Osteocyte (in vitro differentiated cells): ENCODE measurements around the gene PITPNC1. TPM values are rescaled to one million over a fixed set of nuclear protein-coding genes. Genes with fewer than 3 reads are reported as not detected.

Experiments used
- DNase-seq: peaks from one replicate; pipeline ENCODE4 v3.0.0; 2021; ENCODE audit warnings: mixed read lengths; ENCODE audit not compliant: unreplicated experiment; ENCODE audit errors: extremely low spot score
- H3K27ac Mint-ChIP-seq: one replicate; pipeline ENCODE4 v1.8.0; 2021; ENCODE audit warnings: mild to moderate bottlenecking, mixed read lengths; ENCODE audit not compliant: unreplicated experiment
- H3K27me3 Mint-ChIP-seq: one replicate; pipeline ENCODE4 v1.8.0; 2021; ENCODE audit warnings: mixed read lengths; ENCODE audit not compliant: unreplicated experiment
- H3K36me3 Mint-ChIP-seq: one replicate; pipeline ENCODE4 v1.8.0; 2021; ENCODE audit warnings: mixed read lengths; ENCODE audit not compliant: unreplicated experiment
- H3K4me1 Mint-ChIP-seq: one replicate; pipeline ENCODE4 v1.8.0; 2021; ENCODE audit warnings: mixed read lengths; ENCODE audit not compliant: unreplicated experiment
- H3K4me3 Mint-ChIP-seq: one replicate; pipeline ENCODE4 v1.8.0; 2021; ENCODE audit warnings: mild to moderate bottlenecking, moderate library complexity, mixed read lengths; ENCODE audit not compliant: unreplicated experiment
- H3K9me3 Mint-ChIP-seq: one replicate; pipeline ENCODE4 v1.8.0; 2021; ENCODE audit warnings: mixed read lengths; ENCODE audit not compliant: unreplicated experiment
- total RNA-seq: library from RNA; stranded (reverse); gene quantifications from 2 replicates; pipeline ENCODE4 v1.2.1, GENCODE V29; 2021
- TF ChIP-seq, protein P1 (sequence below): fragments of 200-600 bp; sonication (generic); IDR thresholded peaks from 2 replicates; pipeline ENCODE4 v1.5.0; 2021; ENCODE audit warnings: antibody characterized with exemption, mild to moderate bottlenecking, moderate library complexity

The PITPNC1 gene
- total RNA-seq, 1 donor from 2014 or later: 18.0 TPM

DNA sequence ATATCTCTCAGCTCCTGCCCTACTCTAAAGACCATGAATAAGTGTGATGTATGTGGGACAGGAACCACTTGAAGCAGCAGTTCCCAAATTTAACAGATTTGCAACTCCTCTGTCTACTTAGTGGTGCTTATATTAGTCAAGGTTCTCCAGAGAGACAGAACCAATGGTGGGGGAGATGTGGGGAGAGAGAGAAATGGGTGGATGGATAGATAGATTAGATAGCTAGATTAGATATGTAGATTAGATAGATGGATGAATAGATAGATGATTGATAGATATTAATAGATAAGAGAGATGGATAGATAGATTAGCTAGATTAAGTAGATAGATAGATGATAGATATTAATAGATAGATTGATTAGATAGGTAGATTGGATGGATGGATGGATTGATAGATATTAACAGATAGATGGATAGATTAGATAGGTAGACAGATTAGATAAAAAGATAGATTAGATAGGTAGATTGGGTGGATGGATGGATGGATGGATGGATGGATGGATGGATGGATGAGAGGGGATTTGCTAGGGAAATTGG is 186.7 kb downstream of the PITPNC1 start:
- Mint-ChIP-seq H3K4me1 (no peaks in the 10 kb centered on the region), H3K9me3 (no peaks in the 10 kb centered on the region), H3K27ac (no peak overlapping the region), H3K27me3 (no peaks in the 10 kb centered on the region), H3K4me3 (no peak overlapping the region), H3K36me3 (peaks cover 2% of the 10 kb centered on the region)
- no peak for DNase-seq
- TF ChIP-seq, protein P1, sequence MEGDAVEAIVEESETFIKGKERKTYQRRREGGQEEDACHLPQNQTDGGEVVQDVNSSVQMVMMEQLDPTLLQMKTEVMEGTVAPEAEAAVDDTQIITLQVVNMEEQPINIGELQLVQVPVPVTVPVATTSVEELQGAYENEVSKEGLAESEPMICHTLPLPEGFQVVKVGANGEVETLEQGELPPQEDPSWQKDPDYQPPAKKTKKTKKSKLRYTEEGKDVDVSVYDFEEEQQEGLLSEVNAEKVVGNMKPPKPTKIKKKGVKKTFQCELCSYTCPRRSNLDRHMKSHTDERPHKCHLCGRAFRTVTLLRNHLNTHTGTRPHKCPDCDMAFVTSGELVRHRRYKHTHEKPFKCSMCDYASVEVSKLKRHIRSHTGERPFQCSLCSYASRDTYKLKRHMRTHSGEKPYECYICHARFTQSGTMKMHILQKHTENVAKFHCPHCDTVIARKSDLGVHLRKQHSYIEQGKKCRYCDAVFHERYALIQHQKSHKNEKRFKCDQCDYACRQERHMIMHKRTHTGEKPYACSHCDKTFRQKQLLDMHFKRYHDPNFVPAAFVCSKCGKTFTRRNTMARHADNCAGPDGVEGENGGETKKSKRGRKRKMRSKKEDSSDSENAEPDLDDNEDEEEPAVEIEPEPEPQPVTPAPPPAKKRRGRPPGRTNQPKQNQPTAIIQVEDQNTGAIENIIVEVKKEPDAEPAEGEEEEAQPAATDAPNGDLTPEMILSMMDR: no peak

DNA sequence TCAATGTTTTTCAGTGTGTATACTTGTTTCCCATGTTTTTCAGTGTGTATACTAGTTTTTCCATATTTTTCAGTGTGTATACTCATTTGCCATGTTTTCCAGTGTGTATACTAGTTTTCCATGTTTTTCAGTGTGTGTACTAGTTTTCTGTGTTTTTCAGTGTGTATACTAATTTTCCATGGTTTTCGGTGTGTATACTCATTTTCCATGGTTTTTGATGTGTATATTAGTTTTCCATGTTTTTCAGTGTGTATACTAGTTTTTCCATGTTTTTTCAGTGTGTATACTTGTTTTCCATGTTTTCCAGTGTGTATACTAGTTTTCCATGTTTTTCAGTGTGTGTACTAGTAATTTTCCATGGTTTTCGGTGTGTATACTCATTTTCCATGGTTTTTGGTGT is 188.0 kb downstream of the PITPNC1 start:
- Mint-ChIP-seq H3K27me3 (no peaks in the 10 kb centered on the region), H3K4me3 (no peak overlapping the region), H3K9me3 (no peaks in the 10 kb centered on the region), H3K27ac (no peak overlapping the region), H3K4me1 (no peaks in the 10 kb centered on the region), H3K36me3 (peaks cover 4% of the 10 kb centered on the region)
- no peak for DNase-seq
- TF ChIP-seq, protein P1: no peak

DNA sequence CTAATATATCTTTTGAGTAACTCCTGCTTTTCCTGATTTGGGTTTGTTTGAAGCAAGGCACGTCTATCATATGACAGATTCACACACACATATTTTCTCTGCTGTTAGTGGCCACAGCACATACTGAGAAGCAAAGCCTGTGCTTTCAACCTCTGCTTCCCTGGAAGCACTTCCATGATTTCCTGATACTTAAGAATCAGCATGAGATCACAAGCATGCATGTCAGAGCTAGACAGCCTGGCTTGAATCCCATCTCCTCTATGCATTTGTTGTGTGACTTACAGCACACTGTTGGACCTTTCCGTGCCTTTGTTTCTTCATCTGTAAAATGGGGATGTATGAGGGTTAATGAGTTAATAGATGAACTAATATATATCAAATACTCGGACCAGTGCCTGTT is 189.6 kb downstream of the PITPNC1 start:
- no peak overlapping the region for H3K4me3 Mint-ChIP-seq
- TF ChIP-seq, protein P1: no peak
- no peaks in the 10 kb centered on the region for H3K9me3 Mint-ChIP-seq
- H3K27me3 Mint-ChIP-seq: no peaks in the 10 kb centered on the region
- no peak for DNase-seq
- no peaks in the 10 kb centered on the region for H3K4me1 Mint-ChIP-seq
- H3K36me3 Mint-ChIP-seq: peaks cover 6% of the 10 kb centered on the region
- H3K27ac Mint-ChIP-seq: no peak overlapping the region

DNA sequence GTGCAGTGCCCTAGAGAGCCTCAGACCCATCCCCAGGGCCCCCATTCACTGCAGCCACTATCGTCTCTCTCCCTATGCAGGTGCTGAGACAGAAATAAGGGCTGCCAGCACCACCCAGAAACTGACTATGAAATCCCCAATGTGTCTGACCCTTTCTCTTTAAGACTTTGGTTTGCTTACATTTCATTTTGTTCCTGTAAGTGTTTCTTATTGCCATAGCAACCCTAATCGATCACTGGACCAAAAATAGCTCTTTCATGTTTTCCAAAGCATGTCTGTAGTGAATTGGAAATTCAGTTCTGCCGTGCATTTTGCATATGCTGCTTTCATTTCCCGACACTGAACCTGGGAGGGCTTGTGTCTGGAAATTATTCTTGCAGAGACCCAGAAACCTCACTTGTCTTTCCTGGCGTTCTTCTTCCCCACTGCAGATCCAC is 192.0 kb downstream of the PITPNC1 start:
- no peak for DNase-seq
- TF ChIP-seq, protein P1: no peak
- no peak overlapping the region for H3K27ac Mint-ChIP-seq
- no peak overlapping the region for H3K4me3 Mint-ChIP-seq
- H3K9me3 Mint-ChIP-seq: no peaks in the 10 kb centered on the region
- H3K27me3 Mint-ChIP-seq: peaks cover 4% of the 10 kb centered on the region
- H3K36me3 Mint-ChIP-seq: peaks cover 4% of the 10 kb centered on the region
- no peaks in the 10 kb centered on the region for H3K4me1 Mint-ChIP-seq

DNA sequence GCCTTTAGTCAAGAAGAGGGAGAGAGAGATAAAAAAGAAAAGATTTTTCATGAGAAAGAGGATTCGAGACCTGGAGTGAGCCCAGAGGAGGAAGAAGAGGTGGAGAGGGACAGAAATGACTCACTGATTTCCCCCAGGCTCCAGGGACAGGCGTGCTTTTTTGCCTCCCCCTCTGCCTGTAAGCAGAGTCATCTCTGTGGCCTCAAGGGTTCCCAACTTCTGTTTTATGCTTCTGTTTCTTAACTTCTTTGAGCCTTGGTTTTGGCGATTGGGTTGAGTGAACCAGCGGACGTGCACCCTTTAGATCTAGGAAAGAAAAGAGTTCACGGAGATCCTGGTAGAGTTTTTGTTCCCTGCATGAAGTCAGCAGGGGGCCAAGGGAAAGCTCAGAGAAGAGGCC is 192.8 kb downstream of the PITPNC1 start:
- Mint-ChIP-seq H3K27ac (no peak overlapping the region), H3K4me1 (no peaks in the 10 kb centered on the region), H3K27me3 (peaks cover 4% of the 10 kb centered on the region), H3K4me3 (no peak overlapping the region), H3K9me3 (no peaks in the 10 kb centered on the region), H3K36me3 (peaks cover 4% of the 10 kb centered on the region)
- TF ChIP-seq, protein P1: no peak
- no peak for DNase-seq
